ENCODE data around the gene COX6A1. TPM values are rescaled to one million over a fixed set of nuclear protein-coding genes. Genes with fewer than 3 reads are reported as not detected.

COX6A1 gene
- total RNA-seq, 4 donors from 2014 or later = 469 to 1,865 (median 1,048) TPM

- Histone ChIP-seq H3K36me3 (peaks cover 0 to 46% (median 21%) of the 10 kb centered on the region in 4 donors), H3K27ac (no peak overlapping the region), H3K4me3 (no peak overlapping the region), H3K9me3 (no peaks in the 10 kb centered on the region), H3K4me1 (peaks cover 0 to 38% (median 15%) of the 10 kb centered on the region in 4 donors), H3K27me3 (no peaks in the 10 kb centered on the region)
- in situ Hi-C loops (cut with MboI; ENCODE audit: low pct_ligation_motif_present in 1 of 4, low pct_unique_long_range_greater_than_20kb in 1 of 4, low sequenced_read_pairs in 3 of 4) = no loop called here
- DNase-seq = no peak
- TF ChIP-seq EP300 (IDR thresholded peaks at IDR 0.05; ENCODE audit: low read depth) (no peak), POLR2A (IDR thresholded peaks at IDR 0.05) (no peak), CTCF (IDR thresholded peaks at IDR 0.05) (no peak), POLR2AphosphoS5 (IDR thresholded peaks at IDR 0.05) (no peak)
- intact Hi-C loops (cut with DNase I; ENCODE audit: low total_unique reads) = no loop called here
- 26 to 34% methylated on average over 5 of the region's 5 CpGs for WGBS, 2 donors (ENCODE audit: low coverage in 1 of 2)
Observed at GRCh38 chr12:120465756-120466155, 27.8 kb downstream of the COX6A1 start.

GRCh38 chr12:120466560-120467315, 28.8 kb downstream of the COX6A1 start:
- H3K27me3 ChIP-seq = no peaks in the 10 kb centered on the region
- intact Hi-C loops (cut with DNase I; ENCODE audit: low total_unique reads) (no loop called here), in situ Hi-C loops (cut with MboI; ENCODE audit: low pct_ligation_motif_present in 1 of 4, low pct_unique_long_range_greater_than_20kb in 1 of 4, low sequenced_read_pairs in 3 of 4) (no loop called here)
- WGBS, 2 donors (ENCODE audit: low coverage in 1 of 2) = 65 to 70% methylated on average over 5 to 8 of the region's 8 CpGs
- no peak for TF ChIP-seq POLR2A (IDR thresholded peaks at IDR 0.05)
- TF ChIP-seq CTCF (IDR thresholded peaks at IDR 0.05) = peak; percentile 28 to 41 (median 31)
- no peak overlapping the region for H3K27ac ChIP-seq
- peaks cover 0 to 40% (median 19%) of the 10 kb centered on the region in 4 donors for H3K36me3 ChIP-seq
- H3K4me1 ChIP-seq = peaks cover 0 to 39% (median 18%) of the 10 kb centered on the region in 4 donors
- peak; percentile 13 for DNase-seq
- H3K9me3 ChIP-seq = no peaks in the 10 kb centered on the region
- H3K4me3 ChIP-seq = no peak overlapping the region

GRCh38 chr12:120467439-120467838, 29.5 kb downstream of the COX6A1 start:
- WGBS, 2 donors (ENCODE audit: low coverage in 1 of 2) = 91 to 95% methylated on average over 4 to 6 of the region's 6 CpGs
- in situ Hi-C loops (cut with MboI; ENCODE audit: low pct_ligation_motif_present in 1 of 4, low pct_unique_long_range_greater_than_20kb in 1 of 4, low sequenced_read_pairs in 3 of 4) = no loop called here
- no peak for TF ChIP-seq POLR2A (IDR thresholded peaks at IDR 0.05)
- no peak for TF ChIP-seq CTCF (IDR thresholded peaks at IDR 0.05)
- no peak for TF ChIP-seq EP300 (IDR thresholded peaks at IDR 0.05; ENCODE audit: low read depth)
- TF ChIP-seq POLR2AphosphoS5 (IDR thresholded peaks at IDR 0.05) = no peak

GRCh38 chr12:120468325-120468820, 30.5 kb downstream of the COX6A1 start:
- Histone ChIP-seq H3K4me1 (peaks cover 0 to 39% (median 20%) of the 10 kb centered on the region in 4 donors), H3K27ac (peak overlapping the region; percentile 94 to 97 (median 96)), H3K36me3 (peaks cover 0 to 24% (median 11%) of the 10 kb centered on the region in 4 donors), H3K4me3 (peak overlapping the region; percentile 85 to 98 (median 94)), H3K9me3 (no peaks in the 10 kb centered on the region), H3K27me3 (no peaks in the 10 kb centered on the region)
- peak; percentile 43 for DNase-seq
- WGBS, 2 donors (ENCODE audit: low coverage in 1 of 2) = 0 to 2% methylated on average over 1 to 23 of the region's 23 CpGs
- in situ Hi-C loops (cut with MboI; ENCODE audit: low pct_ligation_motif_present in 1 of 4, low pct_unique_long_range_greater_than_20kb in 1 of 4, low sequenced_read_pairs in 3 of 4) = no loop called here
- intact Hi-C loops (cut with DNase I; ENCODE audit: low total_unique reads) = no loop called here
- no peak for TF ChIP-seq EP300 (IDR thresholded peaks at IDR 0.05; ENCODE audit: low read depth)
- TF ChIP-seq CTCF (IDR thresholded peaks at IDR 0.05) = no peak
- TF ChIP-seq POLR2AphosphoS5 (IDR thresholded peaks at IDR 0.05) = no peak
- TF ChIP-seq POLR2A (IDR thresholded peaks at IDR 0.05) = no peak

More at GRCh38 chr12:120467439-120467838, 29.5 kb downstream of the COX6A1 start:
- peaks cover 0 to 33% (median 16%) of the 10 kb centered on the region in 4 donors for H3K36me3 ChIP-seq
- no peak overlapping the region for H3K4me3 ChIP-seq
- no peak overlapping the region for H3K27ac ChIP-seq
- intact Hi-C loops (cut with DNase I; ENCODE audit: low total_unique reads) = no loop called here
- no peaks in the 10 kb centered on the region for H3K9me3 ChIP-seq
- peaks cover 0 to 39% (median 20%) of the 10 kb centered on the region in 4 donors for H3K4me1 ChIP-seq
- DNase-seq = no peak
- H3K27me3 ChIP-seq = no peaks in the 10 kb centered on the region
